ENCODE measurements around the gene KLHL14. TPM values are rescaled to one million over a fixed set of nuclear protein-coding genes. Genes with fewer than 3 reads are reported as not detected.

Gene KLHL14
- total RNA-seq, 1 experiment from 2014 or later: not detected

- no peak for DNase-seq (ENCODE audit: low read depth, low spot score)
- Histone ChIP-seq H3K9me3 (ENCODE audit: control insufficient read depth in 1 of 2, insufficient read depth in 1 of 2, low read depth in 1 of 2, low read length in 2 of 2) (no peaks in the 10 kb centered on the region), H3K4me1 (ENCODE audit: control insufficient read depth in 1 of 2, insufficient read depth in 2 of 2, low read length in 2 of 2) (no peaks in the 10 kb centered on the region), H3K9ac (ENCODE audit: low read length) (no peak overlapping the region), H4K20me1 (ENCODE audit: insufficient read depth) (no peaks in the 10 kb centered on the region), H3K4me2 (ENCODE audit: low read length) (no peak overlapping the region), H3K4me3 (replicated peaks in 1 of 2; ENCODE audit: low read depth in 1 of 2, low read length in 2 of 2) (no peak overlapping the region), H3K9me2 (ENCODE audit: insufficient read depth) (no peaks in the 10 kb centered on the region), H3K27ac (ENCODE audit: low read depth, low read length) (no peak overlapping the region), H3K79me2 (ENCODE audit: insufficient read depth, low read length) (no peaks in the 10 kb centered on the region), H2AFZ (ENCODE audit: low read depth, low read length, poor library complexity, severe bottlenecking) (no peak overlapping the region), H3K27me3 (ENCODE audit: insufficient read depth, low read length) (peaks cover 7% of the 10 kb centered on the region; the same call in 1 of the 2 replicates), H3K36me3 (ENCODE audit: control insufficient read depth in 1 of 2, insufficient read depth in 2 of 2, low read length in 2 of 2) (no peaks in the 10 kb centered on the region)
- ChIA-PET RAD21 (ENCODE audit: low non-redundant PET in 1 of 2, low total read pairs in 2 of 2, uncharacterized antibody in 2 of 2, unreplicated experiment in 2 of 2) (no interaction called here), CTCF (no interaction called here), POLR2A (no interaction called here)
- no peak for ATAC-seq
- BruUV-seq (replicated peaks): no TSS peak
- intact Hi-C loops (cut with micrococcal nuclease): no loop called here
- no peak for TF ChIP-seq SP1 (IDR thresholded peaks at IDR 0.05; ENCODE audit: low read depth)
- no peak for TF ChIP-seq ZNF274 (IDR thresholded peaks at IDR 0.05; ENCODE audit: low read depth, low read length)
- TF ChIP-seq, protein P1, sequence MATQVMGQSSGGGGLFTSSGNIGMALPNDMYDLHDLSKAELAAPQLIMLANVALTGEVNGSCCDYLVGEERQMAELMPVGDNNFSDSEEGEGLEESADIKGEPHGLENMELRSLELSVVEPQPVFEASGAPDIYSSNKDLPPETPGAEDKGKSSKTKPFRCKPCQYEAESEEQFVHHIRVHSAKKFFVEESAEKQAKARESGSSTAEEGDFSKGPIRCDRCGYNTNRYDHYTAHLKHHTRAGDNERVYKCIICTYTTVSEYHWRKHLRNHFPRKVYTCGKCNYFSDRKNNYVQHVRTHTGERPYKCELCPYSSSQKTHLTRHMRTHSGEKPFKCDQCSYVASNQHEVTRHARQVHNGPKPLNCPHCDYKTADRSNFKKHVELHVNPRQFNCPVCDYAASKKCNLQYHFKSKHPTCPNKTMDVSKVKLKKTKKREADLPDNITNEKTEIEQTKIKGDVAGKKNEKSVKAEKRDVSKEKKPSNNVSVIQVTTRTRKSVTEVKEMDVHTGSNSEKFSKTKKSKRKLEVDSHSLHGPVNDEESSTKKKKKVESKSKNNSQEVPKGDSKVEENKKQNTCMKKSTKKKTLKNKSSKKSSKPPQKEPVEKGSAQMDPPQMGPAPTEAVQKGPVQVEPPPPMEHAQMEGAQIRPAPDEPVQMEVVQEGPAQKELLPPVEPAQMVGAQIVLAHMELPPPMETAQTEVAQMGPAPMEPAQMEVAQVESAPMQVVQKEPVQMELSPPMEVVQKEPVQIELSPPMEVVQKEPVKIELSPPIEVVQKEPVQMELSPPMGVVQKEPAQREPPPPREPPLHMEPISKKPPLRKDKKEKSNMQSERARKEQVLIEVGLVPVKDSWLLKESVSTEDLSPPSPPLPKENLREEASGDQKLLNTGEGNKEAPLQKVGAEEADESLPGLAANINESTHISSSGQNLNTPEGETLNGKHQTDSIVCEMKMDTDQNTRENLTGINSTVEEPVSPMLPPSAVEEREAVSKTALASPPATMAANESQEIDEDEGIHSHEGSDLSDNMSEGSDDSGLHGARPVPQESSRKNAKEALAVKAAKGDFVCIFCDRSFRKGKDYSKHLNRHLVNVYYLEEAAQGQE (IDR thresholded peaks at IDR 0.05; ENCODE audit: low read depth): no peak
- no peak for TF ChIP-seq FOSL1 (IDR thresholded peaks at IDR 0.05; ENCODE audit: low read depth)
- no peak for TF ChIP-seq EZH2phosphoT487 (IDR thresholded peaks at IDR 0.05; ENCODE audit: borderline replicate concordance)
- no peak for TF ChIP-seq CBX3 (IDR thresholded peaks at IDR 0.05; ENCODE audit: low read depth)
- TF ChIP-seq, protein P2, sequence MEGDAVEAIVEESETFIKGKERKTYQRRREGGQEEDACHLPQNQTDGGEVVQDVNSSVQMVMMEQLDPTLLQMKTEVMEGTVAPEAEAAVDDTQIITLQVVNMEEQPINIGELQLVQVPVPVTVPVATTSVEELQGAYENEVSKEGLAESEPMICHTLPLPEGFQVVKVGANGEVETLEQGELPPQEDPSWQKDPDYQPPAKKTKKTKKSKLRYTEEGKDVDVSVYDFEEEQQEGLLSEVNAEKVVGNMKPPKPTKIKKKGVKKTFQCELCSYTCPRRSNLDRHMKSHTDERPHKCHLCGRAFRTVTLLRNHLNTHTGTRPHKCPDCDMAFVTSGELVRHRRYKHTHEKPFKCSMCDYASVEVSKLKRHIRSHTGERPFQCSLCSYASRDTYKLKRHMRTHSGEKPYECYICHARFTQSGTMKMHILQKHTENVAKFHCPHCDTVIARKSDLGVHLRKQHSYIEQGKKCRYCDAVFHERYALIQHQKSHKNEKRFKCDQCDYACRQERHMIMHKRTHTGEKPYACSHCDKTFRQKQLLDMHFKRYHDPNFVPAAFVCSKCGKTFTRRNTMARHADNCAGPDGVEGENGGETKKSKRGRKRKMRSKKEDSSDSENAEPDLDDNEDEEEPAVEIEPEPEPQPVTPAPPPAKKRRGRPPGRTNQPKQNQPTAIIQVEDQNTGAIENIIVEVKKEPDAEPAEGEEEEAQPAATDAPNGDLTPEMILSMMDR (IDR thresholded peaks at IDR 0.05 in 2 of 3, conservative IDR thresholded peaks at IDR 0.05 in 1 of 3; ENCODE audit: borderline replicate concordance in 1 of 3, insufficient read depth in 1 of 3, low read depth in 2 of 3, low read length in 2 of 3): no peak
- TF ChIP-seq YY1 (IDR thresholded peaks at IDR 0.05; ENCODE audit: extremely low read depth, insufficient replicate concordance, low read depth, low read length): no peak
- no peak for TF ChIP-seq JUND (IDR thresholded peaks at IDR 0.05)
- no peak for TF ChIP-seq POLR2A (IDR thresholded peaks at IDR 0.05; ENCODE audit: borderline replicate concordance, extremely low read depth, insufficient read depth, insufficient read length)
- TF ChIP-seq, protein P3, sequence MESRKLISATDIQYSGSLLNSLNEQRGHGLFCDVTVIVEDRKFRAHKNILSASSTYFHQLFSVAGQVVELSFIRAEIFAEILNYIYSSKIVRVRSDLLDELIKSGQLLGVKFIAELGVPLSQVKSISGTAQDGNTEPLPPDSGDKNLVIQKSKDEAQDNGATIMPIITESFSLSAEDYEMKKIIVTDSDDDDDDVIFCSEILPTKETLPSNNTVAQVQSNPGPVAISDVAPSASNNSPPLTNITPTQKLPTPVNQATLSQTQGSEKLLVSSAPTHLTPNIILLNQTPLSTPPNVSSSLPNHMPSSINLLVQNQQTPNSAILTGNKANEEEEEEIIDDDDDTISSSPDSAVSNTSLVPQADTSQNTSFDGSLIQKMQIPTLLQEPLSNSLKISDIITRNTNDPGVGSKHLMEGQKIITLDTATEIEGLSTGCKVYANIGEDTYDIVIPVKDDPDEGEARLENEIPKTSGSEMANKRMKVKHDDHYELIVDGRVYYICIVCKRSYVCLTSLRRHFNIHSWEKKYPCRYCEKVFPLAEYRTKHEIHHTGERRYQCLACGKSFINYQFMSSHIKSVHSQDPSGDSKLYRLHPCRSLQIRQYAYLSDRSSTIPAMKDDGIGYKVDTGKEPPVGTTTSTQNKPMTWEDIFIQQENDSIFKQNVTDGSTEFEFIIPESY (IDR thresholded peaks at IDR 0.05; ENCODE audit: extremely low read depth, insufficient replicate concordance, low read length): no peak
- TF ChIP-seq TCF7L2 (IDR thresholded peaks at IDR 0.05; ENCODE audit: borderline replicate concordance, extremely low read depth, insufficient read depth, insufficient read length): no peak
- TF ChIP-seq POLR2AphosphoS5 (IDR thresholded peaks at IDR 0.05; ENCODE audit: low read depth, low read length): no peak
- no peak for TF ChIP-seq SRF (IDR thresholded peaks at IDR 0.05; ENCODE audit: low read depth)
- no peak for TF ChIP-seq MAX (IDR thresholded peaks at IDR 0.05)
- no peak for TF ChIP-seq SIN3A (IDR thresholded peaks at IDR 0.05; ENCODE audit: low read depth)
- no peak for TF ChIP-seq RAD21 (IDR thresholded peaks at IDR 0.05; ENCODE audit: low read depth)
- TF ChIP-seq, protein P4, sequence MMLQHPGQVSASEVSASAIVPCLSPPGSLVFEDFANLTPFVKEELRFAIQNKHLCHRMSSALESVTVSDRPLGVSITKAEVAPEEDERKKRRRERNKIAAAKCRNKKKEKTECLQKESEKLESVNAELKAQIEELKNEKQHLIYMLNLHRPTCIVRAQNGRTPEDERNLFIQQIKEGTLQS (IDR thresholded peaks at IDR 0.05): no peak
- no peak for TF ChIP-seq EGR1 (IDR thresholded peaks at IDR 0.05; ENCODE audit: low read depth)
- no peak for TF ChIP-seq ELF1 (IDR thresholded peaks at IDR 0.05; ENCODE audit: borderline replicate concordance, low read depth)
Measured at GRCh38 chr18:32698153-32698552, 74.7 kb downstream of the KLHL14 start.
